Heart left ventricle (tissue), 16 donors: ENCODE measurements around the gene CRYGN. TPM values are rescaled to one million over a fixed set of nuclear protein-coding genes. Genes with fewer than 3 reads are reported as not detected.

Experiments used
- ATAC-seq, 4 donors: fragments of 200-7000 bp; cut with Tn5 transposase; one replicate each; pipeline ENCODE4 v1.9.1; 2020 to 2022; ENCODE audit warnings: moderate library complexity in 4 of 4, mild to moderate bottlenecking in 3 of 4, moderate number of reproducible peaks in 1 of 4
- DNase-seq, 5 donors: peaks; one replicate each; pipeline ENCODE4 v3.0.0-alpha.2; 2020
- H3K27ac ChIP-seq, 12 donors: fragments of 200-600 bp; sonication (generic) in 4 of 12; one replicate each; pipeline versions ENCODE4 v1.5.0 to v1.8.0; 2016 to 2022; ENCODE audit warnings: mild to moderate bottlenecking in 2 of 12
- H3K27me3 ChIP-seq, 9 donors: fragments of 200-600 bp; sonication (generic) in 2 of 9; one replicate each; pipeline versions ENCODE4 v1.5.1 to v1.8.0; 2016 to 2022; ENCODE audit warnings: mild to moderate bottlenecking in 3 of 9
- H3K36me3 ChIP-seq, 9 donors: fragments of 200-600 bp; sonication (generic) in 2 of 9; one replicate each; pipeline versions ENCODE4 v1.5.0 to v1.8.0; 2018 to 2022; ENCODE audit warnings: mild to moderate bottlenecking in 2 of 9
- H3K4me1 ChIP-seq, 12 donors: fragments of 200-600 bp; sonication (generic) in 4 of 12; one replicate each; pipeline versions ENCODE4 v1.5.0 to v1.8.0; 2016 to 2022; ENCODE audit warnings: mild to moderate bottlenecking in 3 of 12
- H3K4me3 ChIP-seq, 12 donors: fragments of 200-600 bp; sonication (generic) in 4 of 12; one replicate each; pipeline versions ENCODE4 v1.5.0 to v1.8.0; 2017 to 2022; ENCODE audit warnings: mild to moderate bottlenecking in 9 of 12, moderate library complexity in 4 of 12
- H3K9me3 ChIP-seq, 12 donors: fragments of 200-600 bp; sonication (generic) in 4 of 12; one replicate each; pipeline versions ENCODE4 v1.5.0 to v1.8.0; 2016 to 2022; ENCODE audit warnings: mild to moderate bottlenecking in 1 of 12
- POLR2A ChIP-seq, 2 donors: fragments of 450-650 bp; IDR thresholded peaks; one replicate each; pipeline ENCODE4 v1.6.1; 2017; ENCODE audit warnings: antibody characterized with exemption in 2 of 2, mild to moderate bottlenecking in 2 of 2, moderate library complexity in 2 of 2
- WGBS, 4 donors: extraction: QIAGEN DNeasy Blood & Tissue Kit in 2 of 4; methylation state at CpG; one replicate each; pipeline versions ENCODE4 v1.1.5 to v1.1.7; 2013 to 2018; 5-methylcytosine and 5-hydroxymethylcytosine counted together
- intact Hi-C, 10 donors: fragments of 100-400 bp; cut with DNase I; formaldehyde crosslinking; loops; one replicate each; pipeline versions ENCODE4 v1.11.1 to v1.14.2; 2022
- polyA plus RNA-seq, 2 donors: library from polyadenylated mRNA; stranded (reverse); fragments of 200-250 nt; gene quantifications; one replicate each; pipeline ENCODE4 v1.2.3, GENCODE V29; 2013
- total RNA-seq, 9 donors: library from RNA; depleted of rRNA in 2 of 9; stranded (reverse); fragments of >200 nt in 2 of 9; fragmentation: NEBNext Ultra II Directional in 3 of 9; extraction: Animal tissue kit (Norgen Biotek cat#: 25700) in 3 of 9; gene quantifications; one replicate each; pipeline versions ENCODE4 v1.1.0 to v1.2.4, GENCODE V29; 2016 to 2023
- TF ChIP-seq, protein P1 (sequence below), 12 donors: fragments of 200-600 bp; sonication (generic) in 4 of 12; IDR thresholded peaks; one replicate each; pipeline versions ENCODE4 v1.5.0 to v1.8.0; 2018 to 2022; ENCODE audit warnings: antibody characterized with exemption in 12 of 12, mild to moderate bottlenecking in 5 of 12
- donor health status: ischemic (EF 13 %, LVEDD 7.1; RV severe dilation, severe dysfunction).
- donor health status: healthy with polysubstance abuse.
- donor health status: DM: no; HTN: yes; CAD: no.
- donor health status: DM: no; HTN: no; CAD: no.
- donor health status: ischemic (EF 25% LVEDD 6.9; RV normal size, moderate dysfunction).
- donor health status: ischemic (EF 25% LVEDD 5.7; RV mildly dilated, moderate dysfunction).
- donor health status: healthy.
- donor health status: DM: yes; HTN: yes; CAD: no.
- donor health status: ischemic (EF 35%, LVEDD 5.7; RV mildly dilated, moderate dysfunction).
- donor health status: nonischemic (EF 11% LVEDD 7.7; RV severe dilation, severe dysfunction).
- donor health status: DM: yes; HTN: yes; CAD: no.
- donor health status: PGD.
- donor health status: ischemic (EF 29% LVEDD 5.4; RV normal size, mild dysfunction).
- donor health status: nonischemic (EF 23%, LVEDD 6.1; RV moderate dilation, normal function).

The CRYGN gene
- total and polyA plus RNA-seq, 11 donors: 0.50 to 0.52 TPM; not detected in 9

DNA sequence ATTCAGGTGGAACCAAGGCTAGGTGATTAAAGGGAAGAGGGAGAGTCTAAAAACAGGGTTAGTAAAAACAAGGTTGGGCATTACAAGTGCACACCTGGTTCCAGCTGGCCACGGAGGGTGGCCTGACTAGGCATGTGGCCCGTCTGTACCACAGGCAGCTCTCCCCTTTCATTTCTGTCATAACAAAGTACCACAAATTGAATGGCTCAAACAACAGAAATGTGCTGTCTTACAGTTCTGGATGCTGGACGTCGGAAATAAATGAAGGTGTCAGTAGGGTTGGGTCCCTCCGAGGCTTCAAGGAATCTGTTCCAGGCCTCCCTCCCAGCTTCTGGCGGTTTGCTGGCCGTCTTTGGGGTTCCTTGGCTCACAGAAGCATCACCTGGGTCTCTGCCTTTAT, 16.7 kb downstream of the CRYGN start:
- TF ChIP-seq, protein P1, sequence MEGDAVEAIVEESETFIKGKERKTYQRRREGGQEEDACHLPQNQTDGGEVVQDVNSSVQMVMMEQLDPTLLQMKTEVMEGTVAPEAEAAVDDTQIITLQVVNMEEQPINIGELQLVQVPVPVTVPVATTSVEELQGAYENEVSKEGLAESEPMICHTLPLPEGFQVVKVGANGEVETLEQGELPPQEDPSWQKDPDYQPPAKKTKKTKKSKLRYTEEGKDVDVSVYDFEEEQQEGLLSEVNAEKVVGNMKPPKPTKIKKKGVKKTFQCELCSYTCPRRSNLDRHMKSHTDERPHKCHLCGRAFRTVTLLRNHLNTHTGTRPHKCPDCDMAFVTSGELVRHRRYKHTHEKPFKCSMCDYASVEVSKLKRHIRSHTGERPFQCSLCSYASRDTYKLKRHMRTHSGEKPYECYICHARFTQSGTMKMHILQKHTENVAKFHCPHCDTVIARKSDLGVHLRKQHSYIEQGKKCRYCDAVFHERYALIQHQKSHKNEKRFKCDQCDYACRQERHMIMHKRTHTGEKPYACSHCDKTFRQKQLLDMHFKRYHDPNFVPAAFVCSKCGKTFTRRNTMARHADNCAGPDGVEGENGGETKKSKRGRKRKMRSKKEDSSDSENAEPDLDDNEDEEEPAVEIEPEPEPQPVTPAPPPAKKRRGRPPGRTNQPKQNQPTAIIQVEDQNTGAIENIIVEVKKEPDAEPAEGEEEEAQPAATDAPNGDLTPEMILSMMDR (IDR thresholded peaks at IDR 0.05): no peak
- no peak for TF ChIP-seq POLR2A (IDR thresholded peaks at IDR 0.05)
- Histone ChIP-seq H3K4me1 (peaks cover 0 to 14% (median 2%) of the 10 kb centered on the region in 12 donors), H3K27ac (no peak overlapping the region), H3K9me3 (peaks cover 0 to 17% (median 4%) of the 10 kb centered on the region in 12 donors), H3K27me3 (peaks cover 0 to 12% (median 0%) of the 10 kb centered on the region in 9 donors), H3K36me3 (no peaks in the 10 kb centered on the region), H3K4me3 (no peak overlapping the region)
- ATAC-seq (no peak), DNase-seq (no peak)
- 78 to 83% (median 81%) methylated on average over 7 of the region's 7 CpGs for whole genome bisulfite sequencing, 4 donors
- intact Hi-C loops: no loop called here

DNA sequence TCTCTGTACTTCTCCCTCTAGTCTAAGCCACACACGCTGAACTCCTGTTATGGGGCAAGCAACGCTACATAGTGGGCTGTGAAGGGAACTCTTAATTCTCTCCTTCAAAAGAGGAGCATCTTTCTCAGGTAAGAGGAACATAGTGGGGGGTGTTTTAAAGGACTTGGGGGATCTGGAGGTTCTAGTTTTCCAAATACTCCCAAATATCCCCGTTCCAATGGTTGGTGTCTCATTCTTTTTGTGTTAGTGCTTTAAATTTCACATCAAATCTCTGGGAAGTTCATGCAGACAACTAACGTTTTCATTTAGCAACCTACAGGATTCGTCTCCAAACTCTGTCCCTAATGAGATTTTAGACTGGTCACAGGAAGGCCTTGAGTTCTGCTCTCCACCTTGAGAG, 17.7 kb downstream of the CRYGN start:
- intact Hi-C loops: no loop called here
- Histone ChIP-seq H3K4me3 (no peak overlapping the region), H3K9me3 (peaks cover 0 to 17% (median 4%) of the 10 kb centered on the region in 12 donors), H3K36me3 (no peaks in the 10 kb centered on the region), H3K27ac (no peak overlapping the region), H3K27me3 (peaks cover 0 to 8% (median 0%) of the 10 kb centered on the region in 9 donors), H3K4me1 (peaks cover 0 to 16% (median 2%) of the 10 kb centered on the region in 12 donors)
- 72 to 83% (median 81%) methylated on average over 5 of the region's 5 CpGs for WGBS, 4 donors
- TF ChIP-seq POLR2A (IDR thresholded peaks at IDR 0.05): no peak
- TF ChIP-seq, protein P1 (IDR thresholded peaks at IDR 0.05): no peak
- DNase-seq: no peak
- ATAC-seq: no peak

DNA sequence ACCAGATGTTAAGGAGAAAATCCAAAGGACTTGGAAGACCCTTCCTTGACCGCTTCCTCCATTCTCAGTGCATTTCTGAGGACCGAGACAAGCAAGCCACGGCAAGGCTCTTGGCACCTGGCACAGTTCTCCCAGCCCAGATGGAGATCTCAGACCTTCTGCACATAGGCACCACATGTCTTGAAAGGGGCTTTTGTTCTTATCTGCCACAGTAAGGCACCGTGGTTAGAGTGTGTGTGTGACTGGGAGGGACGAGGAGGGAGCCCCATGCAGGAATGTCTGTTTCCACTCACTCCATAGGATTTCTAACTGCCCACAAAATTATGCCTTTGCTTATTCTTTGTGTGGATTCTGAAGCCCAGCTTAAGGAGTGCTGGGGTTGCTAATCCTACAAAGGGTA, 19.8 kb downstream of the CRYGN start:
- TF ChIP-seq, protein P1 (IDR thresholded peaks at IDR 0.05): no peak
- no peak for TF ChIP-seq POLR2A (IDR thresholded peaks at IDR 0.05)
- ATAC-seq: no peak
- no peak for DNase-seq
- H3K27ac ChIP-seq: no peak overlapping the region
- peaks cover 0 to 21% (median 0%) of the 10 kb centered on the region in 12 donors for H3K4me1 ChIP-seq
- 62 to 72% (median 67%) methylated on average over 5 of the region's 5 CpGs for WGBS, 4 donors
- H3K9me3 ChIP-seq: peaks cover 0 to 17% (median 4%) of the 10 kb centered on the region in 12 donors
- H3K36me3 ChIP-seq: no peaks in the 10 kb centered on the region
- H3K27me3 ChIP-seq: peaks cover 0 to 17% (median 0%) of the 10 kb centered on the region in 9 donors
- H3K4me3 ChIP-seq: no peak overlapping the region
- intact Hi-C loops: no loop called here

DNA sequence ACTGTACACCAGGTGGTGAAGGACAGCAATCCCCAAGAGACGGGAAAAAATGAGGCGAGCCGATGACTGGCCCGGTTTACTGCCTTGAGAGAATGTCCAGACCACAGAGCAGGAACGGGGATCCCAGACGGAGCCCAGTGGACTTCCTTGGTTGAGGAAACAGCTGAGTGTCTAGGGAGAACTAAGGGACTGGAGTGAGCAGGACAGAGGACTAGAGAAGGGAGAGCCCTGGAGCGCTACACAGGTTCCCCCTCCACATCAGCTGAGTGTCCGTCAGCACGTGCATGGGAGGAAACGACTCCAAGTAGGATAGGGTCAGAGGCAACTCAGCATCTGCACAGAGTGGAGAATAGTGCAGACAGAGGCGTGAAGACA, 23.0 kb downstream of the CRYGN start:
- Histone ChIP-seq H3K4me3 (no peak overlapping the region), H3K27ac (no peak overlapping the region), H3K27me3 (peaks cover 0 to 32% (median 2%) of the 10 kb centered on the region in 9 donors), H3K4me1 (peaks cover 0 to 21% (median 0%) of the 10 kb centered on the region in 12 donors), H3K36me3 (no peaks in the 10 kb centered on the region), H3K9me3 (peaks cover 0 to 17% (median 4%) of the 10 kb centered on the region in 12 donors)
- WGBS, 4 donors: 39 to 52% (median 46%) methylated on average over 11 of the region's 11 CpGs
- ATAC-seq (peak in 2 of 4 donors; percentile 20 to 45), DNase-seq (no peak)
- TF ChIP-seq, protein P1 (IDR thresholded peaks at IDR 0.05): no peak
- TF ChIP-seq POLR2A (IDR thresholded peaks at IDR 0.05): no peak
- intact Hi-C loops: loop anchor here in 1 of 10 donors (5.0 kb wide), 1 partner anchor 35 kb away; no protein-coding TSS in a partner anchor
